ENCODE measurements around the gene TCP11L2. TPM values are rescaled to one million over a fixed set of nuclear protein-coding genes. Genes with fewer than 3 reads are reported as not detected.

TCP11L2 gene
- total and polyA plus RNA-seq, 9 of the 15 experiments (the other 6 are each of a cell fraction or from before 2014, with no cell fraction given), result 0.39 to 4.5 (median 1.3) TPM

DNA sequence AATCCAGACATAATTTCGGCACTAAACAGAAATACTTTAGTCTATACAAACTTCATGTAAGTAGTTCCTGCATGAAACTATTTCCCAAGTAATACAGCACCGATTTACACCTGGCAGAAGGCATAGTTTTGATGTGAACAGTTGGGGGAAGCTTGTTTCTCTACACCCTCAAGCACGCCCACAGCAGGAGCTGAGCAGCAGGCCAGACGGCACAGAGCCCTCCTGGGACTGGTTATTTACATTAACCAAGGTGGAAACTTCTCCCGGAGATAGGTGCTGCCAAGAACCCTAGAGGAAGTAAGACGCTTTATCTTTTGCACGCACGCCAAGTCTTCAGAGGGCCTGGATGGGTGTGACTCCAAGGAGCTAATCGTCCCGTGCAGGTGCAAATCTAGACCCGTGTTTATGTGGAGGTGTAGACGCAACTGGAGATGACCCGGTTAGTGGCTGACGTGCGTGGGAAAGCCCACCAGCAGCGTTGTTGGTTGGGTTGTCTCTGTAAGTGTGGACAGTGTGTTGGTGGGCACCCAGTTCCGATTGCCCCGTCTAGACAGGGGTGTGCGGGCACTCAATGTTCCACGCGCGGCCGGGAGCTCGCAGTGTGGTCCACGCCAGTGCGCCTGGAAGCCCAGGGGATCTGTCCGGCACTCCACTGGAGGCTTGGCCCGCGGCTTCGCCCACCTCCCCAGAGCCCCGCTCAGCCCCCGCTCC lies 767 bp upstream of the TCP11L2 start (continued):
- TF ChIP-seq, protein P1, sequence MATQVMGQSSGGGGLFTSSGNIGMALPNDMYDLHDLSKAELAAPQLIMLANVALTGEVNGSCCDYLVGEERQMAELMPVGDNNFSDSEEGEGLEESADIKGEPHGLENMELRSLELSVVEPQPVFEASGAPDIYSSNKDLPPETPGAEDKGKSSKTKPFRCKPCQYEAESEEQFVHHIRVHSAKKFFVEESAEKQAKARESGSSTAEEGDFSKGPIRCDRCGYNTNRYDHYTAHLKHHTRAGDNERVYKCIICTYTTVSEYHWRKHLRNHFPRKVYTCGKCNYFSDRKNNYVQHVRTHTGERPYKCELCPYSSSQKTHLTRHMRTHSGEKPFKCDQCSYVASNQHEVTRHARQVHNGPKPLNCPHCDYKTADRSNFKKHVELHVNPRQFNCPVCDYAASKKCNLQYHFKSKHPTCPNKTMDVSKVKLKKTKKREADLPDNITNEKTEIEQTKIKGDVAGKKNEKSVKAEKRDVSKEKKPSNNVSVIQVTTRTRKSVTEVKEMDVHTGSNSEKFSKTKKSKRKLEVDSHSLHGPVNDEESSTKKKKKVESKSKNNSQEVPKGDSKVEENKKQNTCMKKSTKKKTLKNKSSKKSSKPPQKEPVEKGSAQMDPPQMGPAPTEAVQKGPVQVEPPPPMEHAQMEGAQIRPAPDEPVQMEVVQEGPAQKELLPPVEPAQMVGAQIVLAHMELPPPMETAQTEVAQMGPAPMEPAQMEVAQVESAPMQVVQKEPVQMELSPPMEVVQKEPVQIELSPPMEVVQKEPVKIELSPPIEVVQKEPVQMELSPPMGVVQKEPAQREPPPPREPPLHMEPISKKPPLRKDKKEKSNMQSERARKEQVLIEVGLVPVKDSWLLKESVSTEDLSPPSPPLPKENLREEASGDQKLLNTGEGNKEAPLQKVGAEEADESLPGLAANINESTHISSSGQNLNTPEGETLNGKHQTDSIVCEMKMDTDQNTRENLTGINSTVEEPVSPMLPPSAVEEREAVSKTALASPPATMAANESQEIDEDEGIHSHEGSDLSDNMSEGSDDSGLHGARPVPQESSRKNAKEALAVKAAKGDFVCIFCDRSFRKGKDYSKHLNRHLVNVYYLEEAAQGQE (IDR thresholded peaks at IDR 0.05; ENCODE audit: borderline replicate concordance), result peak; percentile 9; the same call in 1 of the 2 replicates
- TF ChIP-seq, protein P1 (CRISPR knock-in tag; IDR thresholded peaks at IDR 0.05; ENCODE audit: low read depth), result 0 out of 2 replicates have a peak, but pooled peaks have one; percentile 48
- TF ChIP-seq TSC22D4 (tag; IDR thresholded peaks at IDR 0.05), result no peak
- TF ChIP-seq, protein P2, sequence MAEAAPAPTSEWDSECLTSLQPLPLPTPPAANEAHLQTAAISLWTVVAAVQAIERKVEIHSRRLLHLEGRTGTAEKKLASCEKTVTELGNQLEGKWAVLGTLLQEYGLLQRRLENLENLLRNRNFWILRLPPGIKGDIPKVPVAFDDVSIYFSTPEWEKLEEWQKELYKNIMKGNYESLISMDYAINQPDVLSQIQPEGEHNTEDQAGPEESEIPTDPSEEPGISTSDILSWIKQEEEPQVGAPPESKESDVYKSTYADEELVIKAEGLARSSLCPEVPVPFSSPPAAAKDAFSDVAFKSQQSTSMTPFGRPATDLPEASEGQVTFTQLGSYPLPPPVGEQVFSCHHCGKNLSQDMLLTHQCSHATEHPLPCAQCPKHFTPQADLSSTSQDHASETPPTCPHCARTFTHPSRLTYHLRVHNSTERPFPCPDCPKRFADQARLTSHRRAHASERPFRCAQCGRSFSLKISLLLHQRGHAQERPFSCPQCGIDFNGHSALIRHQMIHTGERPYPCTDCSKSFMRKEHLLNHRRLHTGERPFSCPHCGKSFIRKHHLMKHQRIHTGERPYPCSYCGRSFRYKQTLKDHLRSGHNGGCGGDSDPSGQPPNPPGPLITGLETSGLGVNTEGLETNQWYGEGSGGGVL (CRISPR knock-in tag; IDR thresholded peaks at IDR 0.05), result no peak
- TF ChIP-seq, protein P3, sequence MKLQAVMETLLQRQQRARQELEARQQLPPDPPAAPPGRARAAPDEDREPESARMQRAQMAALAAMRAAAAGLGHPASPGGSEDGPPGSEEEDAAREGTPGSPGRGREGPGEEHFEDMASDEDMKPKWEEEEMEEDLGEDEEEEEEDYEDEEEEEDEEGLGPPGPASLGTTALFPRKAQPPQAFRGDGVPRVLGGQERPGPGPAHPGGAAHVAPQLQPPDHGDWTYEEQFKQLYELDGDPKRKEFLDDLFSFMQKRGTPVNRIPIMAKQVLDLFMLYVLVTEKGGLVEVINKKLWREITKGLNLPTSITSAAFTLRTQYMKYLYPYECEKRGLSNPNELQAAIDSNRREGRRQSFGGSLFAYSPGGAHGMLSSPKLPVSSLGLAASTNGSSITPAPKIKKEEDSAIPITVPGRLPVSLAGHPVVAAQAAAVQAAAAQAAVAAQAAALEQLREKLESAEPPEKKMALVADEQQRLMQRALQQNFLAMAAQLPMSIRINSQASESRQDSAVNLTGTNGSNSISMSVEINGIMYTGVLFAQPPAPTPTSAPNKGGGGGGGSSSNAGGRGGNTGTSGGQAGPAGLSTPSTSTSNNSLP (IDR thresholded peaks at IDR 0.05; ENCODE audit: borderline replicate concordance, low read depth, low read length), result no peak
- TF ChIP-seq ATF7 (IDR thresholded peaks at IDR 0.05), result peak; percentile 62
- TF ChIP-seq ETV1 (tag; conservative IDR thresholded peaks at IDR 0.05; ENCODE audit: low read depth), result peak; percentile 62; the same call in 1 of the 2 replicates
- TF ChIP-seq ELF4 (CRISPR knock-in tag; IDR thresholded peaks at IDR 0.05), result peak; percentile 77; the same call in 1 of the 2 replicates
- TF ChIP-seq L3MBTL2 (IDR thresholded peaks at IDR 0.05), result peak; percentile 43; the same call in 1 of the 2 replicates
- TF ChIP-seq, protein P4, sequence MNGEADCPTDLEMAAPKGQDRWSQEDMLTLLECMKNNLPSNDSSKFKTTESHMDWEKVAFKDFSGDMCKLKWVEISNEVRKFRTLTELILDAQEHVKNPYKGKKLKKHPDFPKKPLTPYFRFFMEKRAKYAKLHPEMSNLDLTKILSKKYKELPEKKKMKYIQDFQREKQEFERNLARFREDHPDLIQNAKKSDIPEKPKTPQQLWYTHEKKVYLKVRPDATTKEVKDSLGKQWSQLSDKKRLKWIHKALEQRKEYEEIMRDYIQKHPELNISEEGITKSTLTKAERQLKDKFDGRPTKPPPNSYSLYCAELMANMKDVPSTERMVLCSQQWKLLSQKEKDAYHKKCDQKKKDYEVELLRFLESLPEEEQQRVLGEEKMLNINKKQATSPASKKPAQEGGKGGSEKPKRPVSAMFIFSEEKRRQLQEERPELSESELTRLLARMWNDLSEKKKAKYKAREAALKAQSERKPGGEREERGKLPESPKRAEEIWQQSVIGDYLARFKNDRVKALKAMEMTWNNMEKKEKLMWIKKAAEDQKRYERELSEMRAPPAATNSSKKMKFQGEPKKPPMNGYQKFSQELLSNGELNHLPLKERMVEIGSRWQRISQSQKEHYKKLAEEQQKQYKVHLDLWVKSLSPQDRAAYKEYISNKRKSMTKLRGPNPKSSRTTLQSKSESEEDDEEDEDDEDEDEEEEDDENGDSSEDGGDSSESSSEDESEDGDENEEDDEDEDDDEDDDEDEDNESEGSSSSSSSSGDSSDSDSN (IDR thresholded peaks at IDR 0.05; ENCODE audit: borderline replicate concordance in 1 of 2, low read depth in 2 of 2, low read length in 2 of 2), result 0 out of 4 replicates have a peak, but pooled peaks of 1 of the 2 experiments have one; percentile 66
- no peak for TF ChIP-seq SREBF2 (CRISPR knock-in tag; IDR thresholded peaks at IDR 0.05)
- TF ChIP-seq TEAD1 (CRISPR knock-in tag; IDR thresholded peaks at IDR 0.05), result 0 out of 4 replicates have a peak, but pooled peaks of 1 of the 2 experiments have one; percentile 38
